ENCODE data around the gene BCO1. TPM values are rescaled to one million over a fixed set of nuclear protein-coding genes. Genes with fewer than 3 reads are reported as not detected.

The BCO1 gene
- total and polyA plus RNA-seq, 11 donors, result 0.70 to 0.75 TPM; not detected in 9

GRCh38 chr16:81283044-81283443 is 44.6 kb downstream of the BCO1 start:
- Histone ChIP-seq H3K36me3 (no peaks in the 10 kb centered on the region), H3K27ac (no peak overlapping the region), H3K4me3 (no peak overlapping the region), H3K27me3 (no peaks in the 10 kb centered on the region), H3K4me1 (no peaks in the 10 kb centered on the region), H3K9me3 (no peaks in the 10 kb centered on the region)
- 90 to 98% (median 96%) methylated on average over 3 of the region's 3 CpGs for WGBS, 4 donors
- intact Hi-C loops (cut with DNase I), result no loop called here
- ATAC-seq (no peak), DNase-seq (no peak)
- TF ChIP-seq CTCF (IDR thresholded peaks at IDR 0.05), result no peak
- no peak for TF ChIP-seq POLR2A (IDR thresholded peaks at IDR 0.05)

DNA sequence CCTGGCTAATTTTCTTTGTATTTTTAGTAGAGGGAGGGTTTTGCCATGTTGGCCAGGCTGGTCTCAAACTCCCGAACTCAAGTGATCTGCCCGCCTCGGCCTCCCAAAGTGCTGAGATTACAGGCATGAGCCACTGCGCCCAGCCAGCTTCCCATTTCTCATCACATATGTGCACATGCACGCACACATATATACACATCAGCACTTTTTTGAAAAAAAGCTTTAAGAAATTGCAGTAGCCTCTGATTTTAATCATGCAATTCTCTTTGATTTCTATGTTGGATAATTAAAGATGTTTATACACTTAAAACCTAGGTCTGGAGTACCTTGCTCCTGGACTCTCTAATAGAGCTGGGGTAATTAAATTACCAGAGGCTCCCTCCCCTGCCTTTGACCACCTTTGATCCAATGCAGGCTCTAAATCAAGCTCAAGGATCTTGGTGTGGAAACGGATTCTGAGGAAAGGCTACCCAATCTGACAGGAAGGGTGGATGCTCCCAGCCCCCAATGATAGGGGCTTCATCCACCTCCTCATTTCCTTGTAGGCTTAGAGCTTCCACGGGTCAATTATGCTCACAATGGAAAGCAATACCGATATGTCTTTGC is 46.6 kb downstream of the BCO1 start:
- H3K4me1 ChIP-seq, result no peaks in the 10 kb centered on the region
- no peak overlapping the region for H3K4me3 ChIP-seq
- no peaks in the 10 kb centered on the region for H3K36me3 ChIP-seq
- no peak for DNase-seq
- intact Hi-C loops (cut with DNase I), result no loop called here
- WGBS, 4 donors, result 78 to 80% (median 79%) methylated on average over 8 of the region's 8 CpGs
- H3K27ac ChIP-seq, result no peak overlapping the region
- H3K27me3 ChIP-seq, result no peaks in the 10 kb centered on the region
- no peak for ATAC-seq
- TF ChIP-seq CTCF (IDR thresholded peaks at IDR 0.05), result no peak
- H3K9me3 ChIP-seq, result no peaks in the 10 kb centered on the region

GRCh38 chr16:81286190-81286589 is 47.7 kb downstream of the BCO1 start:
- DNase-seq (no peak), ATAC-seq (no peak)
- TF ChIP-seq CTCF (IDR thresholded peaks at IDR 0.05), result no peak
- no peak for TF ChIP-seq POLR2A (IDR thresholded peaks at IDR 0.05)
- WGBS, 4 donors, result 86 to 98% (median 96%) methylated on average over 1 of the region's 1 CpG
- Histone ChIP-seq H3K36me3 (no peaks in the 10 kb centered on the region), H3K27ac (no peak overlapping the region), H3K9me3 (no peaks in the 10 kb centered on the region), H3K4me3 (no peak overlapping the region), H3K27me3 (no peaks in the 10 kb centered on the region), H3K4me1 (no peaks in the 10 kb centered on the region)
- intact Hi-C loops (cut with DNase I), result no loop called here

- H3K27me3 ChIP-seq, result no peaks in the 10 kb centered on the region
- H3K4me3 ChIP-seq, result no peak overlapping the region
- no peak for DNase-seq
- 81 to 90% (median 85%) methylated on average over 9 of the region's 9 CpGs for whole genome bisulfite sequencing, 4 donors
- H3K4me1 ChIP-seq, result no peaks in the 10 kb centered on the region
- TF ChIP-seq POLR2A (IDR thresholded peaks at IDR 0.05) (no peak), CTCF (IDR thresholded peaks at IDR 0.05) (no peak)
- H3K9me3 ChIP-seq, result no peaks in the 10 kb centered on the region
- no peak for ATAC-seq
- intact Hi-C loops (cut with DNase I), result no loop called here
- no peak overlapping the region for H3K27ac ChIP-seq
- no peaks in the 10 kb centered on the region for H3K36me3 ChIP-seq
These were observed 52.6 kb downstream of the BCO1 start for GRCh38 chr16:81291117-81291516.

Data from heart left ventricle (tissue), 16 donors.